Measurements from ENCODE around the gene MGARP. TPM values are rescaled to one million over a fixed set of nuclear protein-coding genes. Genes with fewer than 3 reads are reported as not detected.
A peak's percentile ranks its signal among the peaks of the same experiment; 100 is the strongest.
"Not testable (repeated sequence)": the region's sequence is repeated elsewhere in the genome, so short reads cannot be mapped to it uniquely, and the experiment has no call there.

Gene MGARP
- total RNA-seq = 0.68 and 2.9 TPM in 2 replicates

- DNase-seq = peak; percentile 51
These were observed at the start of gene MGARP for GRCh38 chr4:139279760-139280620. TSS of gene MGARP (minus strand) at chr4:139280225. CDS start at chr4:139280158, 67 bp downstream.

- DNase-seq = no peak
These were observed 49.7 kb upstream of the MGARP start for GRCh38 chr4:139329665-139330200.

DNA sequence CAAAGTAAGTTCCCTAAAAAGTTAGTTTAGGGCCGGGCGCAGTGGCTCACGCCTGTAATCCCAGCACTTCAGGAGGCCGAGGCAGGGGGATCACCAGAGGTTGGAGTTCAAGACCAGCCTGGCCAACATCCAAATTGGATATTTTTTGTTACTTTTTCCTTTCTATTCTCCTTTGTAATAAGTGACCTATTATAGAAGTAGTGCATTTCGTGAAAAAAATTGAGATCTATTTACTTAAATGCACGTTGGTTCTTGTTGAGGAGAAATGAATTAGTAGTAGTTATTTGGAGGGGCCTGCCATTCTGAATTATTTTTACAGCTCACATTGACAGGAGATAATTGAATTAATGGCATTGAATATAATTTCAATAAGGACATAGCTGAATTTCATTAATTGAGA is 44.6 kb upstream of the MGARP start:
- DNase-seq = no peak

DNA sequence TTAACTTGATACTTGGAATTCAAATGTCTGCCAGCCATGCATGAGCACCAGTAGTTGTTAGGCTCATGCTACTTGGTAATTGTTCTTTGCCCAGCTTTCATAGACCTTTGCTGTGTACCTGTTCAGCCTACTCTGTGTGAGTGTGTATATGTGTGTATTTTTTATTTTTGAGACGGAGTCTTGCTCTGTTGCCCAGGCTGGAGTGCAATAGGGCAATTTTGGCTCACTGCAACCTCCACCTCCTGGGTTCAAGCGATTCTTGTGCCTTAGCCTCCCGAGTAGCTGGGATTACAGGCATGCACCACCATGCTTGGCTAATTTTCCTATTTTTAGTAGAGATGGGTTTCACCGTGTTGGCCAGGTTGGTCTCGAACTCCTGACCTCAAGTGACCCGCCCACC is 42.5 kb upstream of the MGARP start:
- not testable (repeated sequence) for DNase-seq

DNA sequence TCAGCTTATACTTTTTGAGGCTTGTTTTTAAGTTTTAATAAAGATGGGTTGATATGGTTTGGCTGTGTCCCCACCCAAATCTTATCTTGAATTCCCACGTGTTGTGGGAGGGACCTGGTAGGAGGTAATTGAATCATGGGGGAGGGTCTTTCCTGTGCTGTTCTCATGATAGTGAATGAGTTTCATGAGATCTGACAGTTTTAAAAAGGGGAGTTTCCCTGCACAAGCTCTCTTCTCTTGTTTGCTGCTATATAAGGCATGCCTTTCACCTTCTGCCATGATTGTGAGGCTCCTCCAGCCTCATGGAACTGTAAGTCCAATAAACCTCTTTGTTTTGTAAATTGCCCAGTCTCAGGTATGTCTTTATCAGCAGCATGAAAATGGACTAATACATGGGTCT is 42.0 kb upstream of the MGARP start:
- not testable (repeated sequence) for DNase-seq

DNA sequence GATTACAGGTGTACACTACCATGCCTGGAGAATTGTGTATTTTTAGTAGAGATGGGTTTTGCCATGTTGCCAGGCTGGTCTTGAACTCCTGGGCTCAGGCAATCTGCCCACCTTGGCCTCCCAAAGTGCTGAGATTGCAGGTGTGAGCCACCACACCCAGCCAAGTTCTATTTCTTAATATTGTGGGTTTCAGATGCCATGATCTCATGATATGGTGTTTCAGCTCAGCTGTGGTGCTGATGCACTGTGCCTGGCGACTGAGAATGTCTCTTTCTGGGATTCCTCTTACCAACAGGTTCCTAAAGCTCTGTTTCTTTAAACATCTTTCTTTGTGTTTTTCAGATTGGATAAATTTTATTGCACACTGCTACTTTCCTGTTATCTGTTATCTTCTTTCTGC is 39.5 kb upstream of the MGARP start:
- no peak for DNase-seq

GRCh38 chr4:139317635-139318034 is 37.6 kb upstream of the MGARP start:
- no peak for DNase-seq

GRCh38 chr4:139316733-139317132 is 36.7 kb upstream of the MGARP start:
- DNase-seq = no peak

GRCh38 chr4:139315221-139315675 is 35.2 kb upstream of the MGARP start:
- DNase-seq = no peak

- DNase-seq = no peak
These were observed 34.2 kb upstream of the MGARP start for GRCh38 chr4:139314047-139314800.

DNA sequence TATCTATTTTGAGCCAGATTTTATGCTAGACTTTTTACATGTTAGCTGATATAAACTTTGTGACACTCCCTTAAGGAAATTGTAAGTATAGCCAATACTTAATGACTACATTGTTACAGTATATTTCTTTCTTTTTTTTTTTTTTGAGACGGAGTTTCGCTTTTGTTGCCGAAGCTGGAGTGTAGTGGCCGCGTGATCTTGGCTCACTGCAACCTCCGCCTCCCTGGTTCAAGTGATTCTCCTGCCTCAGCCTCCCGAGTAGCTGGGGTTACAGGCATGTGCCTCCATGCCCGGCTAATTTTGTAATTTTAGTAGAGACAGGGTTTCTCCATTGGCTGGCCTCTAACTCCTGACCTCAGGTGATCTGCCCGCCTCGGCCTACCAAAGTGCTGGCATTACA is 33.4 kb upstream of the MGARP start:
- DNase-seq = not testable (repeated sequence)

GRCh38 chr4:139312552-139313332 is 32.7 kb upstream of the MGARP start:
- no peak for DNase-seq

DNA sequence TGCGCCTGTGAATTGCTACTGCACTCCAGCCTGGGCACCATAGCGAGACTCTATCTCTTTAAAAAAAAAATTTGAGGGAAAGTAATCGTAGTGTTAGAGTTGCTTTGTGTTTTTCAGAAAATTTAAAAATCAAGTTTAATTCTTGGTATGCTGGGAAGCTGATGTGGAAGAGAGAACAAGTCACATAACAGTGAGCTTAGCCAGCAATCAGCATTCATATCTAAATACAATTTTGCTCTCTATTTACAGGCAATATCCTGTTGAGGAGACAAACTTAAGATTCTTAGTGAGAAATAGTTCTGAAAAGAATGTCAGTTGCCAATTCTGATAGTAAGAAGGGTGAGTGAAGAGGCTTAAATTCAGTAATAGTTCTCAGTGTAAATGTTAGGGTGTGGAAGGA is 31.9 kb upstream of the MGARP start:
- DNase-seq = no peak

- DNase-seq = no peak
These were observed 24.9 kb upstream of the MGARP start for GRCh38 chr4:139304920-139305319.

DNA sequence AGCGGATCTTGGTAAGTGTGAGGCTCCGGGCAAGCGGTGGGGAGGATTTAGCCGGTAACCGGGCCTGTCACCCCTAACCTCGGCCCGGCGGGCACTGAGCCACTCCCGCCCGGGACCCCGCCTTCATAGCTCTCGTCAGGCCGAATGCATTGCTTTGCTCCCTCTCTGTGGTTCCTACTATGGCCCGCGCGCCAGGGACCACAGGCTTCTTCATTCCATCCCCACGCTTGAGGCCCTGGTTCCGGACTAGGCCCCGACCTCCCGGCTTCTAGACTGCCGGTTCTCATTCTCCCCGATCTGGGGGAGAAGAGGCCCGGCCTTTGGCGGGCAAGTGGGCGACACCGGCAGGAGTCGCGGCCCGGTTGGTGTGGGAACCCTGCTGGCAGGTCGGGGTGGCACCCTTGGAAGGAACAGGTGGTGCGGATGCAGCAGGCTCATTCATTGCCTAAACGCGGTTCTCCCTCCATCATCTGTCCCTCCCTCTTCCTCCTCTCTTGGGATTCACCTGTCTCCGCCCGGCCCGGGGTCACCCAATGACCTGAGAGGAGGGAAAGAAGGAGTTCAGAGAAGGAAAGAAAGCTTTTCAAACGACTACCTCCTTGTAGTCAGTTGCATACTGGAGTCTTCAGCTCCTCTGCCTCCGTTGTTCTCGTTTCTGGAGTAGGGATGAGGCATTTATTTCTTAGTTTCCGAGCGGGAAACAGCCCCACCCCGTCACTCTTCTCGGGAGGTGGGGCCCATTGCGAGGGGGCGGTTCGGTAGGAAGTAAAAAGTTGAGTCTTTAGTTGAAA is 22.0 kb upstream of the MGARP start, which contains the start of gene NDUFC1:
TSS of gene NDUFC1 (minus strand) at position 657 of the 791 bp plus-strand sequence. CDS start 6,679 bp downstream, outside the sequence.
- peak; percentile 67 for DNase-seq

DNA sequence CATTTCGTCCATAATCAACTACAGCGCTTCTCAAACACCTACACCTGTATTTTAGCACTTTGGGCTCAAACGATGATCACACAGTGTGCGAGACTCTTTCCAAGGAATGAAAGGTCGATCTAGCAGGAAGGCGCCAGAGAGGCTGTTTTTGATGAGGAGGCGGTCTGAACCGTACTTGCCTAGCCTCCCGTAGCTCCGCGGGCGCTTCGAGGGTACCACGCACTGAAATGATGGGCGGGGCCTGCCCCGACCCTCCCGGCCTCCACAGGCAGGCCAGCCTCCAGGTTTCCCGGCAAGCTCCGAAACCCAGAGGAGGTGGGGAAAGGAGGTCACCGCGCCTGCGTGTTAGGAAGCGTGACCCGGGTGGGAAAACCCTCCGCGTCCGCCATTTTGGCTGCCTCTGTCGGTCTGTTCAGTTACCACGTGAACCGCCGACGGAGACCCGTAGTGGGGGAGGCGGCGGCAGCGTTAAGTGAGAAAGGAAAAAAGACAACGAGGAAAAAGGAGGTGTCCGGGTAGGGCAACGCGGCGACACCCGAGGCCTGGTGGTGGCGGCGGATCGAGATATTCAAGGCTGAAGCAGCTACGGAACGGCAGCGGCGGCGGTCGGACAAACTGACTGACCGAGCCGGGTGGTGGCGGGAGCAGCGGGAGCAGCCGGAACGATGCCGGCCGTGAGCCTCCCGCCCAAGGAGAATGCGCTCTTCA is 21.2 kb upstream of the MGARP start, which contains the start of gene NAA15:
TSS of gene NAA15 (plus strand) at position 393 of the 708 bp plus-strand sequence. CDS start at position 666, 273 bp downstream.
- DNase-seq = peak; percentile 99

DNA sequence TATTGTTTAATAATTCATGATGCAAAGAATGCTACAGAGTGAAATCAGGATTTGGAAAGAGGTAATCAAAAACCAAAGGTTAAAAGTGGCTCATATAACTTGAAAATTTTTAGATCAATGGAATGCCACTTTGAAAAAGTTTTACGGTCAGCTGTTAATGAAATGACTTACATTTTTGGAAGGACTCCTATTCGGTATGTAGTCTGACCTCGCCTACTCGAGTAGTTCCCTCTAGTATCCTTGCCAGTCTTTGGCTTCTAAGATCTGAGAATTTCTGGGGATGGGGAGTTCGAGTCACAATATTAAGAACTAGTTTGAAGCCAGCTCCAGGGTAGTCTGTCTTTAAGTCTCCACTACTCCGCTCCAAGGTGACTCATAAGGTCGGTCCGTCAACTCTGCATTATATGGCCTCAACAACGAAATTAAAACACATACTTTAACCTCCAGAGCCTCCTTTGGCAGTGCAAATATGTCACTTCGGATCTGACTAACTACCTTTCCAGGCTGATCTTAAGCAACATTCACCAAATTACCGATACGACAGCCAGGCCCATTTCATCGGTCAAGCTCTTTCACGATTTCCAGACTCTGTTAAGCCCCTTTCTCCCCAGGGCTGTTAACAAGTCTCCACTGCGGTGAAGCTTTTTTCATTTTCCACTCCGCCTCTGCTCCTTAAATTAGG is 20.5 kb upstream of the MGARP start:
- peak; percentile 76 for DNase-seq

GRCh38 chr4:139299536-139299935 is 19.5 kb upstream of the MGARP start:
- DNase-seq = no peak

DNA sequence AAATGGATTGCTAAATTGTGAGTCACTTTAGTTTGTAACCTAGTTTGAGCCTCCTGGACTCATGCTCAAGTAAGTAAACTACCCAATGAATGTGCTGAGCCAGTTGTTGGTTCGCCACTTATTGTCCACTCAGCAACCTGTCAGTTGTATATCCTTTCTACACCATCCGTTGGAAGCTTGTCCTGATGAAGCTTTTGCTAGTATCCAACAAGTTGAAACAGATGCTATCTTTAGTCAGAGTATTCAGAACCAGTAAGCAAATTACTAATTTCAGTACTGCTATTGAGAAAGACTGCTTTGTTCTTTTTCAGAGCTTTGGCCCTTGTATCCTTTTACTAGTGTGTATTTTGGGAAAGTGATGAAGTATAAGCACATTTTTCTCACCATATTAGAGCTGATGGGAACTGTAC is 17.0 kb upstream of the MGARP start:
- DNase-seq = no peak

DNA sequence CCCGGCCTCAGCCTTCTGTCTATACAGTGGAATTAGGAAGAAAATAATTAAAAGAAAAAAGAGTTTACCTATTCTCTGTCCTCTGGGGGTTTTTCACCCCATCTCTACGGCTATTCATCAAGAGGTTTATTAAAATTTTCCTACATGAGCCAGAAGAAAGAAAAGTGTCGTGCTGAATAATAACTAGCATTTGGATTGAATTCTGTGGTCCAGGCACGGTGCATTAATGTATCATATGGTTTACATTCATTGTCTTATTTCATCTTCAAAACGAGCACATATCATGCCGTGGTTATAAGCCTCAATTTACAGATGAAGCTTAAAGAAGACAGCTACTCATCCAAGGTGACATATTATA is 15.9 kb upstream of the MGARP start:
- no peak for DNase-seq

Data from dermis blood vessel endothelial cell (primary cell).